Left lobe of liver (tissue), 2 donors: Measurements from ENCODE around the gene DNAAF3. TPM values are rescaled to one million over a fixed set of nuclear protein-coding genes. Genes with fewer than 3 reads are reported as not detected.
"Not testable (repeated sequence)": the region's sequence is repeated elsewhere in the genome, so short reads cannot be mapped to it uniquely, and the experiment has no call there.

Experiments used
- ATAC-seq: fragments of 200-7000 bp; cut with Tn5 transposase; one replicate; pipeline ENCODE4 v1.9.1; 2020; ENCODE audit warnings: mild to moderate bottlenecking, moderate library complexity
- DNase-seq: peaks from one replicate; pipeline ENCODE4 v3.0.0-alpha.2; 2020; ENCODE audit warnings: low spot score
- total RNA-seq: library from RNA; stranded (reverse); gene quantifications from one replicate; pipeline ENCODE4 v1.2.1, GENCODE V29; 2021
- donor health status: DM: no; HTN: no; CAD: no; lungs with moderate emphysema.
- donor health status: DM: no; HTN: yes; CAD: no.

The DNAAF3 gene
- total RNA-seq, 1 donor from 2014 or later: 0.63 TPM

GRCh38 chr19:55156202-55157063 lies 10.0 kb downstream of the DNAAF3 start:
- no peak for ATAC-seq

GRCh38 chr19:55155784-55156183 lies 10.6 kb downstream of the DNAAF3 start:
- not testable (repeated sequence) for DNase-seq, ATAC-seq

More at GRCh38 chr19:55156202-55157063, 10.0 kb downstream of the DNAAF3 start:
- no peak for DNase-seq

- DNase-seq: no peak
- no peak for ATAC-seq
Measured at GRCh38 chr19:55153652-55154264, 12.7 kb downstream of the DNAAF3 start.

GRCh38 chr19:55152017-55152416 lies 14.4 kb downstream of the DNAAF3 start:
- no peak for DNase-seq
- no peak for ATAC-seq

- no peak for DNase-seq
- no peak for ATAC-seq
Measured at GRCh38 chr19:55149078-55150003, 17.1 kb downstream of the DNAAF3 start, which contains the start of gene TNNT1. TSS of gene TNNT1 (minus strand) at chr19:55149206. CDS start at chr19:55147157, 2,049 bp downstream.

- ATAC-seq: no peak
Measured at GRCh38 chr19:55147545-55148251, 18.7 kb downstream of the DNAAF3 start.

GRCh38 chr19:55146705-55147273 lies 19.6 kb downstream of the DNAAF3 start:
- ATAC-seq (no peak), DNase-seq (no peak)

More at GRCh38 chr19:55147545-55148251, 18.7 kb downstream of the DNAAF3 start:
- DNase-seq: no peak

- DNase-seq (no peak), ATAC-seq (no peak)
Measured at GRCh38 chr19:55146078-55146704, 20.2 kb downstream of the DNAAF3 start.

GRCh38 chr19:55145232-55145631 lies 21.2 kb downstream of the DNAAF3 start:
- ATAC-seq (no peak), DNase-seq (no peak)

GRCh38 chr19:55141696-55142095 lies 24.7 kb downstream of the DNAAF3 start:
- DNase-seq: no peak
- no peak for ATAC-seq

- DNase-seq: no peak
- no peak for ATAC-seq
Measured at GRCh38 chr19:55137915-55138314, 28.5 kb downstream of the DNAAF3 start.

GRCh38 chr19:55136399-55137102 lies 29.9 kb downstream of the DNAAF3 start:
- DNase-seq (no peak), ATAC-seq (no peak)

GRCh38 chr19:55134736-55135135 lies 31.7 kb downstream of the DNAAF3 start:
- ATAC-seq (no peak), DNase-seq (no peak)

GRCh38 chr19:55133639-55134444 lies 32.6 kb downstream of the DNAAF3 start:
- no peak for ATAC-seq

GRCh38 chr19:55132453-55133129 lies 33.8 kb downstream of the DNAAF3 start:
- DNase-seq (no peak), ATAC-seq (no peak)

More at GRCh38 chr19:55133639-55134444, 32.6 kb downstream of the DNAAF3 start:
- no peak for DNase-seq

GRCh38 chr19:55131421-55131820 lies 35.0 kb downstream of the DNAAF3 start:
- DNase-seq (no peak), ATAC-seq (no peak)

- DNase-seq: no peak
- ATAC-seq: no peak
Measured at GRCh38 chr19:55119053-55119452, 47.4 kb downstream of the DNAAF3 start.
